IMR-90 (cell line): Measurements from ENCODE around the gene C10orf90. TPM values are rescaled to one million over a fixed set of nuclear protein-coding genes. Genes with fewer than 3 reads are reported as not detected.

Experiments
- ATAC-seq: fragments of 200-7000 bp; cut with Tn5 transposase; 2 replicates; pipeline ENCODE4 v1.9.1; 2020; ENCODE audit warnings: low read depth, mild to moderate bottlenecking, moderate library complexity
- BruUV-seq: library from RNA; stranded (reverse); fragments of 400-500 nt; replicated peaks from 2 replicates; lab custom pipeline; 2021; lab: Mats Ljungman, UMichigan
- CTCF ChIA-PET: fragments of 300-600 bp; formaldehyde crosslinking; extraction: SDS; loops from one replicate; lab custom pipeline; 2021; ENCODE audit warnings: antibody characterized with exemption; lab: Yijun Ruan, JAX
- POLR2A ChIA-PET: fragments of 300-600 bp; sonication (Branson Sonifier 250); formaldehyde crosslinking; loops from one replicate; lab custom pipeline; 2022; ENCODE audit warnings: antibody characterized with exemption; ENCODE audit not compliant: unreplicated experiment; lab: Charles Lee
- DNase-seq: peaks from one replicate; pipeline ENCODE4 v3.0.0; 2013
- H2AFZ ChIP-seq: replicated peaks from 2 replicates; pipeline ENCODE3; 2013; ENCODE audit warnings: low read length, mild to moderate bottlenecking; ENCODE audit not compliant: poor library complexity
- H2AK5ac ChIP-seq: 2 replicates; pipeline ENCODE4 v1.6.1; 2013; ENCODE audit warnings: low read depth, low read length, inconsistent platforms
- H2AK9ac ChIP-seq: replicated peaks from 2 replicates; pipeline ENCODE3; 2013; ENCODE audit warnings: mild to moderate bottlenecking, low read depth, low read length, moderate library complexity; ENCODE audit not compliant: poor library complexity
- H2BK120ac ChIP-seq: 2 replicates; pipeline ENCODE4 v1.6.1; 2013; ENCODE audit warnings: low read depth, low read length, inconsistent platforms
- H2BK15ac ChIP-seq: 3 replicates; pipeline ENCODE4 v1.6.1; 2013; ENCODE audit warnings: low read depth, low read length, inconsistent platforms
- H2BK20ac ChIP-seq: 2 replicates; pipeline ENCODE4 v1.6.1; 2013; ENCODE audit warnings: low read depth, mild to moderate bottlenecking, inconsistent platforms, low read length, moderate library complexity
- H2BK5ac ChIP-seq: 2 replicates; pipeline ENCODE4 v1.6.1; 2013; ENCODE audit warnings: mild to moderate bottlenecking, low read depth, low read length, inconsistent platforms; ENCODE audit not compliant: poor library complexity, severe bottlenecking
- H3K14ac ChIP-seq: replicated peaks from 2 replicates; pipeline ENCODE4 v1.6.1; 2013; ENCODE audit warnings: low read depth, low read length, inconsistent platforms
- H3K18ac ChIP-seq: 2 replicates; pipeline ENCODE4 v1.6.1; 2013; ENCODE audit warnings: low read depth, low read length, control low read depth
- H3K23ac ChIP-seq: 2 replicates; pipeline ENCODE4 v1.6.1; 2013; ENCODE audit warnings: low read depth, low read length, inconsistent platforms
- H3K27ac ChIP-seq: 2 replicates; pipeline ENCODE4 v1.5.1; 2013; ENCODE audit warnings: mild to moderate bottlenecking, control low read depth, low read length; ENCODE audit not compliant: insufficient read depth
- H3K27me3 ChIP-seq: 2 replicates; pipeline ENCODE4 v1.6.1; 2013; ENCODE audit warnings: low read length; ENCODE audit not compliant: control insufficient read depth, insufficient read depth
- H3K36me3 ChIP-seq: 2 replicates; pipeline ENCODE4 v1.6.1; 2013; ENCODE audit warnings: low read length, mixed read lengths; ENCODE audit not compliant: control insufficient read depth, insufficient read depth
- H3K4ac ChIP-seq: 2 replicates; pipeline ENCODE4 v1.6.1; 2013; ENCODE audit warnings: low read depth, low read length, inconsistent platforms
- H3K4me1 ChIP-seq: 2 replicates; pipeline ENCODE4 v1.6.1; 2013; ENCODE audit warnings: low read length, mixed read lengths; ENCODE audit not compliant: control insufficient read depth, insufficient read depth
- H3K4me2 ChIP-seq: 2 replicates; pipeline ENCODE4 v1.6.1; 2013; ENCODE audit warnings: low read depth, mild to moderate bottlenecking, control low read depth, low read length, moderate library complexity
- H3K4me3 ChIP-seq: 2 replicates; pipeline ENCODE4 v1.5.1; 2013; ENCODE audit warnings: low read depth, mild to moderate bottlenecking, control low read depth, low read length, moderate library complexity; ENCODE audit not compliant: insufficient read depth
- H3K56ac ChIP-seq: 2 replicates; pipeline ENCODE4 v1.6.1; 2013; ENCODE audit warnings: low read length, inconsistent platforms; ENCODE audit not compliant: insufficient read depth; ENCODE audit errors: extremely low read depth
- H3K79me1 ChIP-seq, 2 experiments: 2 replicates each; pipeline ENCODE4 v1.6.1; 2013; ENCODE audit warnings: low read length in 2 of 2, inconsistent platforms in 1 of 2, low read depth in 1 of 2
- H3K9ac ChIP-seq: 2 replicates; pipeline ENCODE4 v1.6.1; 2013; ENCODE audit warnings: low read depth, low read length, control low read depth
- H3K9me1 ChIP-seq: 2 replicates; pipeline ENCODE4 v1.6.1; 2013; ENCODE audit warnings: low read length, inconsistent platforms; ENCODE audit not compliant: insufficient read depth
- H3K9me3 ChIP-seq: 2 replicates; pipeline ENCODE4 v1.6.1; 2013; ENCODE audit warnings: low read length; ENCODE audit not compliant: control insufficient read depth, insufficient read depth
- H4K20me1 ChIP-seq: 2 replicates; pipeline ENCODE4 v1.6.1; 2013; ENCODE audit warnings: low read length, inconsistent platforms; ENCODE audit not compliant: insufficient read depth
- H4K5ac ChIP-seq: 2 replicates; pipeline ENCODE4 v1.6.1; 2013; ENCODE audit warnings: mild to moderate bottlenecking, low read depth, low read length, control low read depth
- H4K8ac ChIP-seq, 2 experiments: 2 replicates each; pipeline ENCODE4 v1.6.1; 2013; ENCODE audit warnings: low read depth in 2 of 2, low read length in 2 of 2, control low read depth in 1 of 2, inconsistent platforms in 1 of 2
- H4K91ac ChIP-seq: 2 replicates; pipeline ENCODE4 v1.6.1; 2013; ENCODE audit warnings: low read depth, low read length, inconsistent platforms; ENCODE audit not compliant: insufficient read depth
- CEBPB ChIP-seq: IDR thresholded peaks from 2 replicates; pipeline ENCODE4 v1.6.1; 2012; ENCODE audit warnings: low read depth, low read length, improper control_type of control experiment
- CHD1 ChIP-seq: IDR thresholded peaks from 2 replicates; pipeline ENCODE4 v1.6.1; 2012; ENCODE audit warnings: low read depth, low read length, improper control_type of control experiment
- FOS ChIP-seq: fragments of 150-350 bp; IDR thresholded peaks from 2 replicates; pipeline ENCODE4 v1.6.1; 2016; ENCODE audit warnings: low read depth, low read length
- MXI1 ChIP-seq: IDR thresholded peaks from 2 replicates; pipeline ENCODE4 v1.6.1; 2012; ENCODE audit warnings: low read depth, mild to moderate bottlenecking, low read length, moderate library complexity, borderline replicate concordance
- NFE2L2 ChIP-seq: fragments of 150-350 bp; IDR thresholded peaks from 2 replicates; pipeline ENCODE4 v1.6.1; 2016; ENCODE audit warnings: low read depth, mild to moderate bottlenecking, low read length
- POLR2A ChIP-seq: IDR thresholded peaks from 2 replicates; pipeline ENCODE4 v1.6.1; 2012; ENCODE audit warnings: mild to moderate bottlenecking, low read depth, low read length
- RAD21 ChIP-seq: IDR thresholded peaks from 2 replicates; pipeline ENCODE4 v1.6.1; 2012; ENCODE audit warnings: low read length, improper control_type of control experiment
- SMC3 ChIP-seq: fragments of 150-350 bp; IDR thresholded peaks from 2 replicates; pipeline ENCODE4 v1.6.1; 2016; ENCODE audit warnings: low read depth, mild to moderate bottlenecking, antibody characterized with exemption, low read length, moderate library complexity
- WGBS, 2 experiments: methylation state at CpG; one replicate each; pipeline versions ENCODE4 v1.1.5 to v1.1.7; 2013; ENCODE audit warnings: missing lambda C conversion rate in 2 of 2; ENCODE audit not compliant: insufficient read length in 1 of 2; ENCODE audit errors: extremely low coverage in 2 of 2; 5-methylcytosine and 5-hydroxymethylcytosine counted together
- dilution Hi-C: fragments of 300-500 bp; cut with HindIII; formaldehyde crosslinking; loops from one replicate; pipeline ENCODE4 v1.14.3; 2018; ENCODE audit warnings: low sequenced_read_pairs; ENCODE audit not compliant: unreplicated experiment
- in situ Hi-C: fragments of 300-500 bp; cut with MboI; formaldehyde crosslinking; loops from 3 replicates; pipeline ENCODE4 v1.14.3; 2019; ENCODE audit warnings: low sequenced_read_pairs, inconsistent platforms, mixed read lengths
- intact Hi-C: fragments of 100-400 bp; cut with micrococcal nuclease; formaldehyde crosslinking; loops from 2 replicates; pipeline ENCODE4 v1.10.0; 2022
- polyA plus RNA-seq, 3 experiments: library from polyadenylated mRNA; depleted of rRNA; stranded (reverse); fragments of >200 nt; gene quantifications; 2 replicates each; pipeline ENCODE4 v1.2.3, GENCODE V29; 2012; ENCODE audit warnings: low replicate concordance in 1 of 3
- total RNA-seq: library from RNA; depleted of rRNA; stranded (reverse); fragments of >200 nt; gene quantifications from 2 replicates; pipeline ENCODE4 v1.2.3, GENCODE V29; 2012
- TF ChIP-seq, protein P1 (sequence below): fragments of 150-350 bp; IDR thresholded peaks from 2 replicates; pipeline ENCODE4 v1.6.1; 2016; ENCODE audit warnings: low read depth, mild to moderate bottlenecking, low read length, moderate library complexity, borderline replicate concordance
- TF ChIP-seq, protein P2 (sequence below): conservative IDR thresholded peaks from 2 replicates; pipeline ENCODE4 v1.5.1; 2012; ENCODE audit warnings: mild to moderate bottlenecking, low read depth, low read length, improper control_type of control experiment

Gene C10orf90
- total and polyA plus RNA-seq, 2 of the 4 experiments (the other 2 are of a cell fraction), result 0.05 to 0.18 TPM

DNA sequence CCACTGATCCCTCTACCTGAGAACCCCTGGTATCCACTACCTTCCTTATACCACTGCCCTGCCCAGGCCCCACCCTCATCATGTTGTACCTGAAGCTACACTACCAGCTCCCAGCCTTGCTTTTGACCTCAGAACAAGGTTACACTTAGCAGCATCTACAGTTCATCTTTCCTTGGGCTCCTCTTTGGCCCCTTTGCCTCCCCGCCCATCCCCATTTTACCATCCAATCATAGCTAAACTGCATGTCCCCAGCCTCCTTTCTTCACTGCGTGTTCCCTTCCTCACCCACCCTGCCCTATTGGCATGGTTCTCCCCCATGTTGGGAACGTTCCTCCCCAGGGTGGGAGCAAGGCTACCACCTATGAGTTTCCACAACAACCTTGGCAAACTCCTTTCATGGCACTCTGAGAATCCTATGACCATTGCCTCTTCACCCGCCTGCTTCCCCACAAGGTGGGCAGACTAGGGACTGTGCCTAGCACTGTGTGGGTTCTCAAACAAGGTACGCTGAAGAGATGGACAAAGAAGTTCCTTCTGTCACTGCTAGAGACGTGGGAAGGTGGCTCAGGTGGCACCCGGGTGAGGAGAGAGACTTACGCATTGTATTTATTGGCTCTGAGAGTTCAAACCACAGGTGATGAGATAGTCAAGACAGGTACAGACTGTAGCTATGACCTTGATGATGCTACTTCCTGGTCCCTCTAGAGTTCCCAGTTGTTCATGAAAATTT lies 215.3 kb downstream of the C10orf90 start (continued):
- TF ChIP-seq, protein P1, sequence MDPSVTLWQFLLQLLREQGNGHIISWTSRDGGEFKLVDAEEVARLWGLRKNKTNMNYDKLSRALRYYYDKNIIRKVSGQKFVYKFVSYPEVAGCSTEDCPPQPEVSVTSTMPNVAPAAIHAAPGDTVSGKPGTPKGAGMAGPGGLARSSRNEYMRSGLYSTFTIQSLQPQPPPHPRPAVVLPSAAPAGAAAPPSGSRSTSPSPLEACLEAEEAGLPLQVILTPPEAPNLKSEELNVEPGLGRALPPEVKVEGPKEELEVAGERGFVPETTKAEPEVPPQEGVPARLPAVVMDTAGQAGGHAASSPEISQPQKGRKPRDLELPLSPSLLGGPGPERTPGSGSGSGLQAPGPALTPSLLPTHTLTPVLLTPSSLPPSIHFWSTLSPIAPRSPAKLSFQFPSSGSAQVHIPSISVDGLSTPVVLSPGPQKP, result no peak

GRCh38 chr10:126454045-126454751 lies 216.3 kb downstream of the C10orf90 start:
- H3K27ac ChIP-seq, result no peak overlapping the region
- TF ChIP-seq, protein P2, sequence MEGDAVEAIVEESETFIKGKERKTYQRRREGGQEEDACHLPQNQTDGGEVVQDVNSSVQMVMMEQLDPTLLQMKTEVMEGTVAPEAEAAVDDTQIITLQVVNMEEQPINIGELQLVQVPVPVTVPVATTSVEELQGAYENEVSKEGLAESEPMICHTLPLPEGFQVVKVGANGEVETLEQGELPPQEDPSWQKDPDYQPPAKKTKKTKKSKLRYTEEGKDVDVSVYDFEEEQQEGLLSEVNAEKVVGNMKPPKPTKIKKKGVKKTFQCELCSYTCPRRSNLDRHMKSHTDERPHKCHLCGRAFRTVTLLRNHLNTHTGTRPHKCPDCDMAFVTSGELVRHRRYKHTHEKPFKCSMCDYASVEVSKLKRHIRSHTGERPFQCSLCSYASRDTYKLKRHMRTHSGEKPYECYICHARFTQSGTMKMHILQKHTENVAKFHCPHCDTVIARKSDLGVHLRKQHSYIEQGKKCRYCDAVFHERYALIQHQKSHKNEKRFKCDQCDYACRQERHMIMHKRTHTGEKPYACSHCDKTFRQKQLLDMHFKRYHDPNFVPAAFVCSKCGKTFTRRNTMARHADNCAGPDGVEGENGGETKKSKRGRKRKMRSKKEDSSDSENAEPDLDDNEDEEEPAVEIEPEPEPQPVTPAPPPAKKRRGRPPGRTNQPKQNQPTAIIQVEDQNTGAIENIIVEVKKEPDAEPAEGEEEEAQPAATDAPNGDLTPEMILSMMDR, result no peak
- no peak for TF ChIP-seq SMC3
- no peak for TF ChIP-seq MXI1
- TF ChIP-seq POLR2A, result no peak
- no peak for TF ChIP-seq CHD1
- TF ChIP-seq RAD21, result no peak
- TF ChIP-seq, protein P1, result no peak
- TF ChIP-seq CEBPB, result no peak
- TF ChIP-seq NFE2L2, result no peak
- no peak for TF ChIP-seq FOS
- H2BK5ac ChIP-seq, result no peak overlapping the region
- H2BK120ac ChIP-seq, result no peak overlapping the region
- ChIA-PET CTCF (no interaction called here), POLR2A (no interaction called here)
- H4K91ac ChIP-seq, result no peak overlapping the region
- no peak overlapping the region for H2BK20ac ChIP-seq
- no peak overlapping the region for H3K23ac ChIP-seq
- H2AK5ac ChIP-seq, result no peak overlapping the region
- no TSS peak for BruUV-seq
- ATAC-seq, result no peak
- no peaks in the 10 kb centered on the region for H3K79me1 ChIP-seq
- intact Hi-C loops (no loop called here), in situ Hi-C loops (no loop called here), dilution Hi-C loops (no loop called here)
- H3K36me3 ChIP-seq, result no peaks in the 10 kb centered on the region
- no peak overlapping the region for H2AFZ ChIP-seq
- no peak overlapping the region for H3K18ac ChIP-seq
- H2AK9ac ChIP-seq, result no peak overlapping the region
- no peaks in the 10 kb centered on the region for H3K9me3 ChIP-seq
- H3K9ac ChIP-seq, result no peak overlapping the region
- H3K4me2 ChIP-seq, result no peak overlapping the region
- peaks cover 7% of the 10 kb centered on the region for H3K27me3 ChIP-seq
- no peak overlapping the region for H3K4me3 ChIP-seq
- no peaks in the 10 kb centered on the region for H3K9me1 ChIP-seq
- no peak overlapping the region for H4K8ac ChIP-seq
- H3K4ac ChIP-seq, result no peak overlapping the region
- WGBS, 2 experiments, result 40% methylated on average over 1 of the region's 4 CpGs; no CpG with 5 or more reads in 1 of the 2 experiments
- peaks cover 1% of the 10 kb centered on the region; the same call in 1 of the 2 replicates for H3K4me1 ChIP-seq
- no peak for DNase-seq
- H2BK15ac ChIP-seq, result no peak overlapping the region
- H4K5ac ChIP-seq, result no peak overlapping the region
- H3K14ac ChIP-seq, result no peak overlapping the region
- H3K56ac ChIP-seq, result no peak overlapping the region
- H4K20me1 ChIP-seq, result no peaks in the 10 kb centered on the region
